Fibroblast of the aortic adventitia (primary cell): Measurements from ENCODE around the gene PROKR2. TPM values are rescaled to one million over a fixed set of nuclear protein-coding genes. Genes with fewer than 3 reads are reported as not detected.

Source experiments
- DNase-seq: peaks from one replicate; pipeline ENCODE4 v3.0.0-alpha.2; 2010; ENCODE audit warnings: low read depth
- H3K4me3 ChIP-seq: 2 replicates; pipeline ENCODE4 v1.5.1; 2011; ENCODE audit warnings: low read depth, mild to moderate bottlenecking, control low read depth, low read length, moderate library complexity
- CTCF ChIP-seq: IDR thresholded peaks from 2 replicates; pipeline ENCODE4 v1.5.1; 2011; ENCODE audit warnings: mild to moderate bottlenecking, low read length, control low read depth, inconsistent platforms; ENCODE audit not compliant: insufficient read depth
- total RNA-seq: library from RNA; depleted of rRNA; stranded (reverse); fragments of >200 nt; gene quantifications from 2 replicates; pipeline ENCODE4 v1.2.3, GENCODE V29; 2012; ENCODE audit warnings: low replicate concordance

PROKR2 gene
- total RNA-seq, 1 donor: not detected

- H3K4me3 ChIP-seq: no peak overlapping the region
- TF ChIP-seq CTCF: no peak
- no peak for DNase-seq
Measured at GRCh38 chr20:5356941-5357340, 40.2 kb upstream of the PROKR2 start.

GRCh38 chr20:5354901-5355300, 38.1 kb upstream of the PROKR2 start:
- DNase-seq: no peak
- no peak for TF ChIP-seq CTCF
- no peak overlapping the region for H3K4me3 ChIP-seq

- no peak overlapping the region for H3K4me3 ChIP-seq
- DNase-seq: peak; percentile 31
- TF ChIP-seq CTCF: no peak
Measured at GRCh38 chr20:5353624-5354496, 37.1 kb upstream of the PROKR2 start.

GRCh38 chr20:5349448-5349847, 32.7 kb upstream of the PROKR2 start:
- no peak for TF ChIP-seq CTCF
- no peak overlapping the region for H3K4me3 ChIP-seq
- DNase-seq: no peak

- DNase-seq: no peak
- no peak overlapping the region for H3K4me3 ChIP-seq
- no peak for TF ChIP-seq CTCF
Measured at GRCh38 chr20:5342021-5342420, 25.3 kb upstream of the PROKR2 start.

GRCh38 chr20:5331340-5331739, 14.6 kb upstream of the PROKR2 start:
- no peak overlapping the region for H3K4me3 ChIP-seq
- DNase-seq: no peak
- no peak for TF ChIP-seq CTCF
